GM12864 (cell line): ENCODE data around the gene CYP19A1.

Source experiments
- DNase-seq: peaks from one replicate; pipeline ENCODE4 v3.0.0-alpha.2; 2011; ENCODE audit warnings: low read depth
- H3K4me3 ChIP-seq: 2 replicates; pipeline ENCODE4 v1.5.1; 2011; ENCODE audit warnings: mild to moderate bottlenecking, low read depth, low read length, control low read depth
- CTCF ChIP-seq: IDR thresholded peaks from 2 replicates; pipeline ENCODE4 v1.5.1; 2011; ENCODE audit warnings: low read depth, mild to moderate bottlenecking, moderate library complexity, low read length, control low read depth, inconsistent platforms; ENCODE audit errors: missing control alignments

The CYP19A1 gene

GRCh38 chr15:51338496-51338895 is at the start of gene CYP19A1:
TSS of gene CYP19A1 (minus strand) at chr15:51338596. CDS start at chr15:51242912, 95,684 bp downstream.
- no peak for DNase-seq
- no peak for TF ChIP-seq CTCF
- H3K4me3 ChIP-seq, result no peak within 1 kb of the TSS

- DNase-seq, result no peak
Measured at GRCh38 chr15:51387699-51388041, 49.3 kb upstream of the CYP19A1 start.

GRCh38 chr15:51386960-51387698 is 48.7 kb upstream of the CYP19A1 start:
- TF ChIP-seq CTCF, result no peak
- no peak overlapping the region for H3K4me3 ChIP-seq
- DNase-seq, result no peak

More at GRCh38 chr15:51387699-51388041, 49.3 kb upstream of the CYP19A1 start:
- no peak overlapping the region for H3K4me3 ChIP-seq
- no peak for TF ChIP-seq CTCF

GRCh38 chr15:51386486-51386885 is 48.1 kb upstream of the CYP19A1 start:
- no peak for TF ChIP-seq CTCF
- no peak for DNase-seq
- H3K4me3 ChIP-seq, result no peak overlapping the region

- TF ChIP-seq CTCF, result no peak
- no peak for DNase-seq
- no peak overlapping the region for H3K4me3 ChIP-seq
Measured at GRCh38 chr15:51386029-51386428, 47.6 kb upstream of the CYP19A1 start.

GRCh38 chr15:51382787-51383186 is 44.4 kb upstream of the CYP19A1 start:
- peak; percentile 62 for TF ChIP-seq CTCF
- no peak overlapping the region for H3K4me3 ChIP-seq
- DNase-seq, result no peak
